NB4 (cell line): ENCODE measurements around the gene MSRB1.

Source experiments
- MYC ChIP-seq: IDR thresholded peaks from 2 replicates; pipeline ENCODE4 v1.6.1; 2011; ENCODE audit warnings: low read depth, low read length
- POLR2A ChIP-seq: IDR thresholded peaks from 2 replicates; pipeline ENCODE4 v1.6.1; 2011; ENCODE audit warnings: mild to moderate bottlenecking; ENCODE audit not compliant: insufficient read length; ENCODE audit errors: extremely low read depth
- TF ChIP-seq, protein P1 (sequence below): IDR thresholded peaks from one replicate; pipeline ENCODE4 v1.5.1; 2012; ENCODE audit warnings: low read depth, low read length

DNA sequence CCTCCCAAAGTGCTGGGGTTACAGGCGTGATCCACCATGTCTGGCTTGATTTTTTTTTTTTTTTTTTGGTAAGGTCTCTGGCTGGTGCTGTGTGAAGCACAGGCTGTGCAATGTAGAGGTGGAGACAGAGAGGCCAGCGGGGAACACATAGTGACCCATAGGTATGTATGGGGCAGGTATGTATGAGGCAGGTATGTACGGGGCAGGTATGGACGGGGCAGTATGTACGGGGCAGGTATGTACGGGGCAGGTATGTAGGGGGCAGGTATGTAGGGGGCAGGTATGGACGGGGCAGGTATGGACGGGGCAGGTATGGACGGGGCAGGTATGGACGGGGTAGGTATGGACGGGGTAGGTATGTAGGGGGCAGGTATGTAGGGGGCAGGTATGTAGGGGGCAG is 6.5 kb upstream of the MSRB1 start:
- TF ChIP-seq, protein P1, sequence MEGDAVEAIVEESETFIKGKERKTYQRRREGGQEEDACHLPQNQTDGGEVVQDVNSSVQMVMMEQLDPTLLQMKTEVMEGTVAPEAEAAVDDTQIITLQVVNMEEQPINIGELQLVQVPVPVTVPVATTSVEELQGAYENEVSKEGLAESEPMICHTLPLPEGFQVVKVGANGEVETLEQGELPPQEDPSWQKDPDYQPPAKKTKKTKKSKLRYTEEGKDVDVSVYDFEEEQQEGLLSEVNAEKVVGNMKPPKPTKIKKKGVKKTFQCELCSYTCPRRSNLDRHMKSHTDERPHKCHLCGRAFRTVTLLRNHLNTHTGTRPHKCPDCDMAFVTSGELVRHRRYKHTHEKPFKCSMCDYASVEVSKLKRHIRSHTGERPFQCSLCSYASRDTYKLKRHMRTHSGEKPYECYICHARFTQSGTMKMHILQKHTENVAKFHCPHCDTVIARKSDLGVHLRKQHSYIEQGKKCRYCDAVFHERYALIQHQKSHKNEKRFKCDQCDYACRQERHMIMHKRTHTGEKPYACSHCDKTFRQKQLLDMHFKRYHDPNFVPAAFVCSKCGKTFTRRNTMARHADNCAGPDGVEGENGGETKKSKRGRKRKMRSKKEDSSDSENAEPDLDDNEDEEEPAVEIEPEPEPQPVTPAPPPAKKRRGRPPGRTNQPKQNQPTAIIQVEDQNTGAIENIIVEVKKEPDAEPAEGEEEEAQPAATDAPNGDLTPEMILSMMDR: no peak
- TF ChIP-seq POLR2A (no peak), MYC (no peak)
